Osteoblast (primary cell): ENCODE data around the gene BET1L. TPM values are rescaled to one million over a fixed set of nuclear protein-coding genes. Genes with fewer than 3 reads are reported as not detected.

Source experiments
- DNase-seq: peaks from one replicate; pipeline ENCODE4 v3.0.0; 2011; ENCODE audit warnings: low spot score, mixed read lengths; ENCODE audit not compliant: insufficient read length; ENCODE audit errors: missing footprints
- H2AFZ ChIP-seq: 2 replicates; pipeline ENCODE4 v1.6.0; 2011; ENCODE audit warnings: mild to moderate bottlenecking, low read length
- H3K27ac ChIP-seq: 2 replicates; pipeline ENCODE4 v1.5.1; 2011; ENCODE audit warnings: mild to moderate bottlenecking, low read depth, low read length, moderate library complexity
- H3K27me3 ChIP-seq: 2 replicates; pipeline ENCODE4 v1.6.0; 2012; ENCODE audit warnings: mild to moderate bottlenecking, control low read depth, inconsistent platforms, low read length, moderate library complexity; ENCODE audit not compliant: insufficient read depth
- H3K36me3 ChIP-seq: 2 replicates; pipeline ENCODE4 v1.5.1; 2011; ENCODE audit warnings: mild to moderate bottlenecking, low read length, control low read depth, moderate library complexity; ENCODE audit not compliant: insufficient read depth
- H3K4me1 ChIP-seq: 2 replicates; pipeline ENCODE4 v1.5.1; 2011; ENCODE audit warnings: mild to moderate bottlenecking, low read length, control low read depth, moderate library complexity; ENCODE audit not compliant: insufficient read depth
- H3K4me2 ChIP-seq: 2 replicates; pipeline ENCODE4 v1.6.0; 2011; ENCODE audit warnings: mild to moderate bottlenecking, low read length; ENCODE audit not compliant: insufficient read depth
- H3K4me3 ChIP-seq: fragments of 200-600 bp; sonication (generic); 3 replicates; pipeline ENCODE4 v1.5.1; 2012; ENCODE audit warnings: mild to moderate bottlenecking, low read length, inconsistent platforms; ENCODE audit not compliant: insufficient read depth
- H3K79me2 ChIP-seq: 2 replicates; pipeline ENCODE4 v1.6.0; 2012; ENCODE audit warnings: mild to moderate bottlenecking, low read length, control low read depth, inconsistent platforms; ENCODE audit not compliant: insufficient read depth
- H3K9me3 ChIP-seq: 2 replicates; pipeline ENCODE4 v1.5.1; 2011; ENCODE audit warnings: low read depth, low read length, control low read depth
- H4K20me1 ChIP-seq: 2 replicates; pipeline ENCODE4 v1.6.0; 2012; ENCODE audit warnings: mild to moderate bottlenecking, low read length, control low read depth; ENCODE audit not compliant: insufficient read depth
- total RNA-seq: library from RNA; depleted of rRNA; stranded (reverse); fragments of >200 nt; gene quantifications from 2 replicates; pipeline ENCODE4 v1.2.3, GENCODE V29; 2012
- TF ChIP-seq, protein P1 (sequence below): IDR thresholded peaks from 2 replicates; pipeline ENCODE4 v1.5.1; 2011; ENCODE audit warnings: mild to moderate bottlenecking, low read depth, low read length, moderate library complexity; ENCODE audit errors: extremely low read depth

BET1L gene
- total RNA-seq, 1 donor = 24.6 TPM

GRCh38 chr11:218815-219593, 11.8 kb upstream of the BET1L start:
- Histone ChIP-seq H3K27ac (no peak overlapping the region), H3K4me1 (no peaks in the 10 kb centered on the region), H3K36me3 (peaks cover 14% of the 10 kb centered on the region), H3K9me3 (no peaks in the 10 kb centered on the region), H3K4me3 (no peak overlapping the region), H3K27me3 (no peaks in the 10 kb centered on the region), H2AFZ (no peak overlapping the region), H3K79me2 (no peaks in the 10 kb centered on the region), H4K20me1 (peaks cover 8% of the 10 kb centered on the region), H3K4me2 (no peak overlapping the region)
- TF ChIP-seq, protein P1, sequence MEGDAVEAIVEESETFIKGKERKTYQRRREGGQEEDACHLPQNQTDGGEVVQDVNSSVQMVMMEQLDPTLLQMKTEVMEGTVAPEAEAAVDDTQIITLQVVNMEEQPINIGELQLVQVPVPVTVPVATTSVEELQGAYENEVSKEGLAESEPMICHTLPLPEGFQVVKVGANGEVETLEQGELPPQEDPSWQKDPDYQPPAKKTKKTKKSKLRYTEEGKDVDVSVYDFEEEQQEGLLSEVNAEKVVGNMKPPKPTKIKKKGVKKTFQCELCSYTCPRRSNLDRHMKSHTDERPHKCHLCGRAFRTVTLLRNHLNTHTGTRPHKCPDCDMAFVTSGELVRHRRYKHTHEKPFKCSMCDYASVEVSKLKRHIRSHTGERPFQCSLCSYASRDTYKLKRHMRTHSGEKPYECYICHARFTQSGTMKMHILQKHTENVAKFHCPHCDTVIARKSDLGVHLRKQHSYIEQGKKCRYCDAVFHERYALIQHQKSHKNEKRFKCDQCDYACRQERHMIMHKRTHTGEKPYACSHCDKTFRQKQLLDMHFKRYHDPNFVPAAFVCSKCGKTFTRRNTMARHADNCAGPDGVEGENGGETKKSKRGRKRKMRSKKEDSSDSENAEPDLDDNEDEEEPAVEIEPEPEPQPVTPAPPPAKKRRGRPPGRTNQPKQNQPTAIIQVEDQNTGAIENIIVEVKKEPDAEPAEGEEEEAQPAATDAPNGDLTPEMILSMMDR = no peak
- peak; percentile 63 for DNase-seq

GRCh38 chr11:217704-218103, 10.5 kb upstream of the BET1L start:
- TF ChIP-seq, protein P1 = no peak
- no peak for DNase-seq
- Histone ChIP-seq H3K9me3 (no peaks in the 10 kb centered on the region), H3K27ac (no peak overlapping the region), H3K27me3 (no peaks in the 10 kb centered on the region), H3K4me2 (no peak overlapping the region), H4K20me1 (peaks cover 10% of the 10 kb centered on the region), H3K36me3 (peaks cover 27% of the 10 kb centered on the region), H3K4me3 (no peak overlapping the region), H3K4me1 (no peaks in the 10 kb centered on the region), H3K79me2 (peaks cover 8% of the 10 kb centered on the region), H2AFZ (no peak overlapping the region)

DNA sequence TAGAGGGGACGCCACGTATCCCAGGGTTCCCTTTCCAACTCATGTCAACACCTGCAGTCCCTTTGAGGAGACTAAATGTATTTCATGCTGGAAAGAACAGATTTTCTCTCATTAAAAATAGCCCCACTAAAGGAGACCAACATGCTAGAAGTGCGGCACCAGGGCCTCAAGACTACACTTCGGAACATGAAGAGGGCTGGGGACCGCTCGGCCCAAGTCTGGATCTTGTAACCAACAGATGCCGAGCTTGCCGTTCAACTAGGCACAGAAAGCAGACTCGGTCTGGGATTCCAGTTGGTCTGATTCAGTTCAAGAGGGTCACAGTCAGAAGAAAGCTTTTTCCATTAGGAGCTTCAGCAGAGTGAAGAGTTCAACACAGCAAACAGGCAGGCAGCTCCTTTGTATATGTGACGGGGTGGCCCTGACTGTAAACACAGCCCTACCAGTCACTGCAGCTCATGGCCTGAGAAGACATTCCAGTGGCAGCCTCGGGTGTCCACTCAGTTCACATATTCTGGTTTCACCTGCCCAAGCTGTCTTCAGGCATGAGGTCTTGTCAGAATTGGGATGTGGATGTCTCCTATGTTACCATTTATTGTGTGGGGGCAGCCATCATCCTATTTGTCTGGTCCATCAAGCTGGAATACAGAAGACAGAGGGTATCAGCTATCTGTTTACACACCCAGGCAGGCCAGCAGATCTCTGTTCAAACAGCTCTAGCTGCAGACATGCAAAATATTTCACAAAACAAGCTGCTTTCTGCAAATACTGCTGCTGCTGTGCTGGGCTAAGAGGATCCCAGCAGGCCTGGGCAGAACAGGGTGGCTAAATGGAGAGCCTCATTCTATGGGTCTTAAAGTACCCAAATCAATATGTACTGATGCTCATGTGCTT, 9.1 kb upstream of the BET1L start:
- Histone ChIP-seq H4K20me1 (peaks cover 24% of the 10 kb centered on the region), H3K36me3 (peaks cover 40% of the 10 kb centered on the region), H3K4me3 (no peak overlapping the region), H2AFZ (no peak overlapping the region), H3K27ac (no peak overlapping the region), H3K4me1 (no peaks in the 10 kb centered on the region), H3K4me2 (no peak overlapping the region), H3K9me3 (no peaks in the 10 kb centered on the region), H3K79me2 (peaks cover 22% of the 10 kb centered on the region), H3K27me3 (no peaks in the 10 kb centered on the region)
- peak; percentile 77 for DNase-seq
- TF ChIP-seq, protein P1 = no peak

- peaks cover 29% of the 10 kb centered on the region for H3K79me2 ChIP-seq
- H3K27ac ChIP-seq = no peak overlapping the region
- H3K4me3 ChIP-seq = no peak overlapping the region
- no peak overlapping the region for H2AFZ ChIP-seq
- H3K27me3 ChIP-seq = no peaks in the 10 kb centered on the region
- peaks cover 47% of the 10 kb centered on the region for H3K36me3 ChIP-seq
- DNase-seq = peak; percentile 65
- H3K4me2 ChIP-seq = no peak overlapping the region
- peaks cover 6% of the 10 kb centered on the region for H3K4me1 ChIP-seq
- TF ChIP-seq, protein P1 = no peak
- H3K9me3 ChIP-seq = no peaks in the 10 kb centered on the region
- peaks cover 31% of the 10 kb centered on the region for H4K20me1 ChIP-seq
These were observed 8.4 kb upstream of the BET1L start for GRCh38 chr11:215581-216037.
